HFFc6 (cell line): Measurements from ENCODE around the gene TTLL8. TPM values are rescaled to one million over a fixed set of nuclear protein-coding genes. Genes with fewer than 3 reads are reported as not detected.

Experiments
- DNase-seq: peaks from one replicate; pipeline ENCODE4 v3.0.0-alpha.2; 2018
- H3K27ac Mint-ChIP-seq: 2 replicates; pipeline ENCODE4 v1.8.0; 2020; ENCODE audit warnings: mild to moderate bottlenecking, mixed read lengths
- H3K27me3 Mint-ChIP-seq: 2 replicates; pipeline ENCODE4 v1.8.0; 2021; ENCODE audit warnings: mild to moderate bottlenecking, moderate library complexity, mixed read lengths; ENCODE audit not compliant: insufficient read depth
- H3K36me3 Mint-ChIP-seq: 2 replicates; pipeline ENCODE4 v1.8.0; 2021; ENCODE audit warnings: low read depth, mixed read lengths
- H3K4me1 Mint-ChIP-seq: 2 replicates; pipeline ENCODE4 v1.8.0; 2020; ENCODE audit warnings: low read depth, mixed read lengths
- H3K4me3 Mint-ChIP-seq: 2 replicates; pipeline ENCODE4 v1.8.0; 2020; ENCODE audit warnings: mild to moderate bottlenecking, moderate library complexity, mixed read lengths
- H3K9me3 Mint-ChIP-seq: 2 replicates; pipeline ENCODE4 v1.8.0; 2020; ENCODE audit warnings: mild to moderate bottlenecking, mixed read lengths
- total RNA-seq, 6 experiments: library from RNA; stranded (reverse); fragmentation: NEBNext Ultra II Directional; extraction: Animal tissue kit (Norgen Biotek cat#: 25700); gene quantifications; 2 replicates in 1 of 6; 3 replicates in 5 of 6; pipeline ENCODE4 v1.2.3, GENCODE V29; 2021
- TF ChIP-seq, protein P1 (sequence below): fragments of 200-600 bp; sonication (generic); IDR thresholded peaks from 2 replicates; pipeline ENCODE4 v1.5.0; 2021; ENCODE audit warnings: antibody characterized with exemption, mild to moderate bottlenecking

The TTLL8 gene
- total RNA-seq, 6 experiments from 2014 or later = not detected

DNA sequence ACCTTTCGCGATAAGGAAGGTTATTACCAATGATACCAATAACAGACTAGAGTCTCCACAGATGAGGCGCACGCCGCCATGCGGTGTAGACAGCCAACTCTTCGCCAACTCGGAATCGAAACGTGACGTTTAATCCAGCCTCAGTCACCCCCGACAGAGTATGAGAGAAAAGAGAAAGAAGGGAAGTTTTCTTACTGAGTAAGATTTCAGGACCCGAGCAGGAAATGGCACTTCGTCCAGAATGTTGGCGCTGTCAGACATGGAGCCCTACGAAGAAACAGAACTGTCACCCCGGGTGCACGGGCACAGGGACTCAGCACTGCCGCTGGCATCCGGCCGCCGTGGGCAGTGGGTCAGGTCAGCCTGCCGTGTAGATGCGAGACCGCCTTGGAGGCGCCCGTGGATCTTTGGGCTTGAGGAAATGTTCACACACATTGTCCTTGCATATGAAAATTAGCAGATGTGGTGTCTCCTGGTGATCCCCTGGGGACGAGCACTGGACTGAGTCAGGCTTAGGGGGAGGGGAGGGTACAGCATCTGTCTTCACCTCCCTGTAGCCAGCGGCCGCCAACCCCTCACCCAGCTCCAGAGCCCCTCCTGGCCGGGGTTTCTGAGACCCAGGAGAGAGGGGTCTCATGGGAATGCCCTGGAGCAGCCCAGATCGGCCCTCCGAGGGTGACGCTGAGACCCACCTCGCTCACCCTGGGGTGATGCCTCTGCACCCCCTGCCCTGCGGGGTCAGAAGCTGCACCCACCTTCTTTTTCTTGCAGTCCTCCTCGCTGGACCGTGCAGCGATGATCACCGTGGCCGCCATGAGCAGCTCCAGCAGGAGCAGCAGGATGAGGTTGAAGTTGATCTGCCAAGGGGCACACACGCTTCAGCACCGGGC lies 18.8 kb upstream of the TTLL8 start:
- no peaks in the 10 kb centered on the region for H3K4me1 Mint-ChIP-seq
- H3K9me3 Mint-ChIP-seq = no peaks in the 10 kb centered on the region
- no peak overlapping the region for H3K27ac Mint-ChIP-seq
- H3K4me3 Mint-ChIP-seq = no peak overlapping the region
- no peaks in the 10 kb centered on the region for H3K36me3 Mint-ChIP-seq
- no peak for DNase-seq
- TF ChIP-seq, protein P1, sequence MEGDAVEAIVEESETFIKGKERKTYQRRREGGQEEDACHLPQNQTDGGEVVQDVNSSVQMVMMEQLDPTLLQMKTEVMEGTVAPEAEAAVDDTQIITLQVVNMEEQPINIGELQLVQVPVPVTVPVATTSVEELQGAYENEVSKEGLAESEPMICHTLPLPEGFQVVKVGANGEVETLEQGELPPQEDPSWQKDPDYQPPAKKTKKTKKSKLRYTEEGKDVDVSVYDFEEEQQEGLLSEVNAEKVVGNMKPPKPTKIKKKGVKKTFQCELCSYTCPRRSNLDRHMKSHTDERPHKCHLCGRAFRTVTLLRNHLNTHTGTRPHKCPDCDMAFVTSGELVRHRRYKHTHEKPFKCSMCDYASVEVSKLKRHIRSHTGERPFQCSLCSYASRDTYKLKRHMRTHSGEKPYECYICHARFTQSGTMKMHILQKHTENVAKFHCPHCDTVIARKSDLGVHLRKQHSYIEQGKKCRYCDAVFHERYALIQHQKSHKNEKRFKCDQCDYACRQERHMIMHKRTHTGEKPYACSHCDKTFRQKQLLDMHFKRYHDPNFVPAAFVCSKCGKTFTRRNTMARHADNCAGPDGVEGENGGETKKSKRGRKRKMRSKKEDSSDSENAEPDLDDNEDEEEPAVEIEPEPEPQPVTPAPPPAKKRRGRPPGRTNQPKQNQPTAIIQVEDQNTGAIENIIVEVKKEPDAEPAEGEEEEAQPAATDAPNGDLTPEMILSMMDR = no peak
- peaks cover 23% of the 10 kb centered on the region for H3K27me3 Mint-ChIP-seq

DNA sequence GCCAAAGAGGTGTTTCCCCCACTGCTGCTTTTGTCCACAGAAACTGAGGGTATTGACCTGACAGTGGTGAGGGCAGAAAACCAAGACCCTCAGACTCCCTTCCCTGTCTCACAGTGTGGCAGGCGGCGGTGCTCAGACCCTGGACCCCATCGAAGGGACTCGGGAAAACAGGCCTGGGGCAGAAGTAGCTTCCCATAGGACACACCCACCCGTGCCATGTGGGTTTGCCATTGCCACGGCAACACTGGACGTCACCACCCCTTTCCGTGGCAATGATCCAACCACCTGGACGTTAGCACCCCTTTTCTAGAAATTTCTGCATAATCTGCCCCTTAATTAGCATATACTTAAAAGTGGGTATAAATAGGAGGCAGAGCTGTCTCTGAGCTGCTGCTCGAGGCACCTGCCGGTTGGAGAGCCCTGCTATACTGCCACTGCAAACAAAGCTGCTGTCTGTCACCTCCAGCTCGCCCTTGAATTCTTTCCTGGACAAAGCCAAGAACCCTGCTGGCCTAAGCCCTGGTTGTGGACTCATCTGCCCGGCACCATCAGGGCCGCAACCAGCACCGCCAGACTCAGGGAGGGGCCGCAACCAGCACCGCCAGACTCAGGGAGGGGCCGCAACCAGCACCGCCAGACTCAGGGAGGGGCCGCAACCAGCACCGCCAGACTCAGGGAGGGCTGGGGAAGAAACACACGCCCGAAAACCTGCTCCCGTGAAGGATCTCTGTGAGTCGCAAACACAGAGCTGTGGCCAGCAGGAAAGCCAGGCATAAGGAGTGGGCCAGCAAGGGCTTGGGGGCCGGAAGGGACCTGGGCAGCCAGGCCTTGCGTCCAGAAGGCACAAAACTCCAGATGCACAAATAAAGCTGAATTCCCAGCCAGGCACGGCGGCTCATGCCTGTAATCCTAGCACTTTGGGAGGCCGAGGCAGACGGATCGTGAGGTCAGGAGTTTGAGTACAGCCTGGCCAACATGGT lies 16.7 kb upstream of the TTLL8 start:
- TF ChIP-seq, protein P1 = no peak
- H3K9me3 Mint-ChIP-seq = no peaks in the 10 kb centered on the region
- no peak overlapping the region for H3K27ac Mint-ChIP-seq
- peaks cover 6% of the 10 kb centered on the region for H3K4me1 Mint-ChIP-seq
- peaks cover 13% of the 10 kb centered on the region for H3K27me3 Mint-ChIP-seq
- no peaks in the 10 kb centered on the region for H3K36me3 Mint-ChIP-seq
- no peak overlapping the region for H3K4me3 Mint-ChIP-seq
- DNase-seq = no peak

DNA sequence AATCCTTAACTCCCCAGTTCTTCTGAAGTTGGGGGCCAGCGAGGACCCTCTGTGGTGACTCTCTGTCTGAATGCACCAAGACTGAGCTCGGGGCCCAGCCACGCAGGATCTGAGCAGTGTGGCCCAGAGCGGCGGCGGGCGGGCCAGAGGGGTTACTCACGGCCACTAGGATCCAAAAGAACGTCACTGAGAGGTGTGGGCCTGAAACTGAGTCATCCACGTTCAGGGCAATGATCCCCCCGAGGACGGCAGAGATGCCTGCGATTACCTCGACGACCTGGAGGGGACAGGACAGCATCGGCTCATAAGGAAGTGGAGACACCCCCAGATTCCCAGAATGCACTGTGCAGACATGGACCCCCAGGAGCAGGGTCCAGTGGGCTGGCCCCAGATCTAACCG lies 16.0 kb upstream of the TTLL8 start:
- TF ChIP-seq, protein P1 = no peak
- no peak overlapping the region for H3K4me3 Mint-ChIP-seq
- no peak overlapping the region for H3K27ac Mint-ChIP-seq
- peaks cover 13% of the 10 kb centered on the region for H3K27me3 Mint-ChIP-seq
- H3K9me3 Mint-ChIP-seq = no peaks in the 10 kb centered on the region
- DNase-seq = no peak
- peaks cover 6% of the 10 kb centered on the region for H3K4me1 Mint-ChIP-seq
- no peaks in the 10 kb centered on the region for H3K36me3 Mint-ChIP-seq

DNA sequence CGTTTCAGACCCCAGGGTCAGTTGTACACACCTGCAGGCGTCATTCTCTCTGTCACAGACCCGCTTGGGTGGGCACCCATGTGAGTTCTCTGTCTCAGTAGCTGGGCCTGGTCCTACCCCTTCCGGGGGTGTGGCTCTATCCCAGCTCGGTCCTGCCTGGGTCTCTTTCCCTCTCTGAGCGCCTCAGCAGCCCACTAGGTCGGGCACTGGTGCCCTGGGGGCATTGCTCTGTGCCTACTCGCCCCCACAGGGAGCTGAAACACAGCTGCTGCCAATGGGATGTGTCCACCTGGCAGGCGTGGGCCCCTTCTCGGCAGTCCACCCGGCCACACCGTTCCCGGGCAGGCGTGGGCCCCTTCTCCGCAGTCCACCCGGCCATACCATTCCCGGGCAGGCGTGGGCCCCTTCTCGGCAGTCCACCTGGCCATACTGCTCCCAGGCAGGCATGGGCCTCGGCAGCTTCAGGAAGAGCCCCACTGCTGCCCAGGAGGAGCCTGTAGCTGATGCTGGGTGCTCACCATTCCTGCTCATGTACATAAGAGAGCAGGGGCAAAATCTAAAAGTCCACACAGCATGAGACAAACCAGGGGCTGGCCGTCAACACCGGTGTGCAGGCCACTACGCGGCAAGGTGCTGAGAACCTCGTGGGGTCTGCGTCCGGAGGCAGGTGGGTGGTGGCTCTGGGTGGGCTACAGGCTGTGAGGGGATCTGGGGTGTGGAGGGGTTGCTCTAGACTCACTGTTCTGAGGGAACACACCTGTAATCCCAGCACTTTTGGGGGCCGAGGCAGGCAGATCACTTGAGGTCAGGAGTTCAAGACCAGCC lies 14.8 kb upstream of the TTLL8 start:
- Mint-ChIP-seq H3K4me3 (no peak overlapping the region), H3K9me3 (no peaks in the 10 kb centered on the region), H3K27ac (no peak overlapping the region), H3K36me3 (no peaks in the 10 kb centered on the region), H3K27me3 (peaks cover 7% of the 10 kb centered on the region), H3K4me1 (peaks cover 6% of the 10 kb centered on the region)
- TF ChIP-seq, protein P1 = no peak
- DNase-seq = no peak

DNA sequence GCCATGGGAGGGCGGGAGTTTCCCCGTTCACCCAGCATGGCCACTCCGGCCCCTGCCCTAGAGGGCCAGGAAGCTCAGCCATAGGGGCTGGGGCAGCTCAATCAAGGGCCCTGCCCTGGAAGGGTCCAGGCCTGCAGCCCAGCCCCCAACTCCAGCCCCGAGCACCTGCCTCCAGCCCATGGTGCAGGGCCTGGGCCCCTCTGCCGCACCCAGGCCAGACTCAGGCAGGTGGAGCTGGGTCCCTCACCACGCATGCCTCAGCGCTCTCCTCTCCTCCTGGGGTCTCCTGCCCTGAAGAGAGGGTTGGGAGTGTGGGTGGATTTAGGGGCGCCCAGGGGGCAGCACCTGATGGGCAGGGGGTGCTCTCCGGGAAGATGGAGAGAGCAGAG lies 14.1 kb upstream of the TTLL8 start:
- H3K27ac Mint-ChIP-seq = no peak overlapping the region
- H3K4me1 Mint-ChIP-seq = peaks cover 6% of the 10 kb centered on the region
- TF ChIP-seq, protein P1 = no peak
- H3K4me3 Mint-ChIP-seq = no peak overlapping the region
- DNase-seq = no peak
- H3K27me3 Mint-ChIP-seq = peaks cover 7% of the 10 kb centered on the region
- H3K36me3 Mint-ChIP-seq = no peaks in the 10 kb centered on the region
- H3K9me3 Mint-ChIP-seq = no peaks in the 10 kb centered on the region
